Right cardiac atrium (tissue), 5 donors: Measurements from ENCODE around the gene RAN. TPM values are rescaled to one million over a fixed set of nuclear protein-coding genes. Genes with fewer than 3 reads are reported as not detected.
A peak's percentile ranks its signal among the peaks of the same experiment; 100 is the strongest.
"Not testable (repeated sequence)": the region's sequence is repeated elsewhere in the genome, so short reads cannot be mapped to it uniquely, and the experiment has no call there.

Source experiments
- ATAC-seq, 2 donors: fragments of 200-7000 bp; cut with Tn5 transposase; one replicate each; pipeline versions ENCODE4 v1.8.0 to v1.9.1; 2020; ENCODE audit warnings: moderate library complexity in 2 of 2, mild to moderate bottlenecking in 1 of 2
- DNase-seq, 3 donors: peaks; one replicate each; pipeline ENCODE4 v3.0.0-alpha.2; 2020
- H3K27ac ChIP-seq: one replicate; pipeline ENCODE4 v1.5.1; 2013; ENCODE audit warnings: mild to moderate bottlenecking, low read length, control low read depth, moderate library complexity
- H3K27me3 ChIP-seq: one replicate; pipeline ENCODE4 v1.6.1; 2013; ENCODE audit not compliant: control insufficient read depth, insufficient read depth
- H3K4me1 ChIP-seq: one replicate; pipeline ENCODE4 v1.6.1; 2013; ENCODE audit warnings: low read length; ENCODE audit not compliant: control insufficient read depth, insufficient read depth
- H3K4me3 ChIP-seq: one replicate; pipeline ENCODE4 v1.5.1; 2013; ENCODE audit warnings: low read length, control low read depth
- H3K9me3 ChIP-seq: one replicate; pipeline ENCODE4 v1.6.1; 2013; ENCODE audit warnings: low read length; ENCODE audit not compliant: control insufficient read depth
- WGBS: extraction: QIAGEN DNeasy Blood & Tissue Kit; methylation state at CpG from one replicate; pipeline ENCODE4 v1.1.7; 2013; 5-methylcytosine and 5-hydroxymethylcytosine counted together
- intact Hi-C, 4 donors: fragments of 100-400 bp; cut with DNase I; formaldehyde crosslinking; loops; one replicate each; pipeline versions ENCODE4 v1.11.0 to v1.14.0; 2022 to 2023
- polyA plus RNA-seq: library from polyadenylated mRNA; stranded (reverse); fragments of 200-250 nt; gene quantifications from one replicate; pipeline ENCODE4 v1.2.3, GENCODE V29; 2013
- total RNA-seq, 4 donors: library from RNA; stranded (reverse); fragmentation: NEBNext Ultra II Directional; extraction: Animal tissue kit (Norgen Biotek cat#: 25700); gene quantifications; one replicate each; pipeline ENCODE4 v1.2.1, GENCODE V29; 2021
- donor health status: healthy with polysubstance abuse.
- donor health status: DM: no; HTN: yes; CAD: no.
- donor health status: DM: no; HTN: no; CAD: no.
- donor health status: DM: no; HTN: yes; CAD: no; lungs with severe emphysema.
- donor health status: DM: yes; HTN: yes; CAD: no.

Gene RAN
- total and polyA plus RNA-seq, 5 donors: 195 to 385 (median 294) TPM

DNA sequence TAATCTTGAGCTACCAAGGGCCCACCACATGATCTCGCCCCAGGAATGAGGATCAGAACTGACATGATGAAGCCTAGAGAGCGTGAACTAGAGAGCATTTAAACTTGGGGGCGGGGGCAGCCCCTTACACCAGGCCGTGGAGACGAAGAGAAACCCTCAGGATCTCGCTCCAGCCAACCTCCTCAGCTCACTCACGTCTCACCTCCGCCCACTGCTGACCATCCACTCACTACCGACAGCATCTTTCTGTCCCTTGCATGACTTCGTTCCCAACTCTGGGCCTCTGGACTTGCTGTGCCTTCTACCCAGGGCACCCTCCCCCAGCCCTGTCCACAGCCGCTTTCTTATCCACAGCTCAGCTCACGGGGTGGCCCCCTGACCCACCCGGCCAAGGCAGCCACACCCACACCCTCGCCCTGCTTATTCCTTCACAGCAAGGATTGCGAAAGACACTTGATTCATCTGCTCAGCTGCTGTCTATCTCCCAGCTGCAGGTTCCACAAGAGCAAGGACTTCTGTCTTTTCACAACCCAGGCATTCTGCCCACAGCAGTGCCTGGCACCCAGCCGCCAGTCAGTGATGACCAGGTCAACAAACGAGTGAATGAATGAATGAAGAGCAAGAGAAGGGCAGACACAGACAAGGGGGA is 39.2 kb upstream of the RAN start:
- intact Hi-C loops: no loop called here
- DNase-seq (peak in 2 of 3 donors; percentile 47 to 64), ATAC-seq (peak; percentile 56 to 67)
- H3K4me1 ChIP-seq: peaks cover 6% of the 10 kb centered on the region
- no peak overlapping the region for H3K4me3 ChIP-seq
- H3K27ac ChIP-seq: no peak overlapping the region
- 76% methylated on average over 17 of the region's 17 CpGs for WGBS
- no peaks in the 10 kb centered on the region for H3K27me3 ChIP-seq
- H3K9me3 ChIP-seq: no peaks in the 10 kb centered on the region

DNA sequence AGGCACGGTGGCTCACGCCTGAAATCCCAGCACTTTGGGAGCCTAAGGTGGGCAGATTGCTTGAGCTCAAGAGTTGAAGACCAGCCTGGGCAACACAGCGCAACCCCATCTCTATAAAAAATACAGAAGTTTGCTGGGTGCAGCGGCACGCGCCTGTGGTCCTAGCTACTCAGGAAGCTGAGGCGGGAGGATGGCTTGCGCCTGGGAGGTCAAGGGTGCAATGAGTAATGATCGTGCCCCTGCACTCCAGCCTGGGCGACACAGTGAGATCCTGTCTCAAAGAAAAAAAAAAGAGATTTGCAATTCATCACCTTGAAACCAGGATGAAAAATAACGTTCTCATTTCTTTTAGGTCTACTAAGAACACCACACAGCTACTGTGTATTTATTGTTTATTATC is 36.9 kb upstream of the RAN start:
- ATAC-seq (no peak), DNase-seq (no peak)
- Histone ChIP-seq H3K4me3 (no peak overlapping the region), H3K4me1 (peaks cover 6% of the 10 kb centered on the region), H3K27me3 (no peaks in the 10 kb centered on the region), H3K9me3 (no peaks in the 10 kb centered on the region), H3K27ac (no peak overlapping the region)
- intact Hi-C loops: no loop called here
- WGBS: 76% methylated on average over 11 of the region's 11 CpGs

DNA sequence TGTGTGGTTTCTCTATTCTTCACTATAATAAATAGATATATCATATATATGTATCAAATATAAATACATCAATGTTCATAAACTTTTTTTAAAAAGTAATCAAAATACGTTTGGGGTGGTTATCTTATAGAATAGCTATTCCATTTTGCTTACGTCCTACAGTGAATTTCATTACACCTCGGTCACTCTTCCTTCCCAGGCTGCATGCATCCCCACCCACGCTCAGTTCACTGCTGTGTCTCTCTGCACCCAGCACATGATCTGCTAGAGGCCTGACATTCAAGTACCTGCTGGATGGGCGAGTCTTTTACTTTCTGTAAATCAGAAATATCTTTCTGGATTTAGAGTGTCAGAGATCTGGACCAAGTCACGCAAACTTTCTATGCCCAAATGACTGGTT is 36.4 kb upstream of the RAN start:
- no peaks in the 10 kb centered on the region for H3K9me3 ChIP-seq
- ATAC-seq: no peak
- no peaks in the 10 kb centered on the region for H3K27me3 ChIP-seq
- H3K4me3 ChIP-seq: no peak overlapping the region
- no peak for DNase-seq
- H3K4me1 ChIP-seq: peaks cover 4% of the 10 kb centered on the region
- 79% methylated on average over 6 of the region's 6 CpGs for WGBS
- H3K27ac ChIP-seq: peak overlapping the region; percentile 84
- intact Hi-C loops: no loop called here

DNA sequence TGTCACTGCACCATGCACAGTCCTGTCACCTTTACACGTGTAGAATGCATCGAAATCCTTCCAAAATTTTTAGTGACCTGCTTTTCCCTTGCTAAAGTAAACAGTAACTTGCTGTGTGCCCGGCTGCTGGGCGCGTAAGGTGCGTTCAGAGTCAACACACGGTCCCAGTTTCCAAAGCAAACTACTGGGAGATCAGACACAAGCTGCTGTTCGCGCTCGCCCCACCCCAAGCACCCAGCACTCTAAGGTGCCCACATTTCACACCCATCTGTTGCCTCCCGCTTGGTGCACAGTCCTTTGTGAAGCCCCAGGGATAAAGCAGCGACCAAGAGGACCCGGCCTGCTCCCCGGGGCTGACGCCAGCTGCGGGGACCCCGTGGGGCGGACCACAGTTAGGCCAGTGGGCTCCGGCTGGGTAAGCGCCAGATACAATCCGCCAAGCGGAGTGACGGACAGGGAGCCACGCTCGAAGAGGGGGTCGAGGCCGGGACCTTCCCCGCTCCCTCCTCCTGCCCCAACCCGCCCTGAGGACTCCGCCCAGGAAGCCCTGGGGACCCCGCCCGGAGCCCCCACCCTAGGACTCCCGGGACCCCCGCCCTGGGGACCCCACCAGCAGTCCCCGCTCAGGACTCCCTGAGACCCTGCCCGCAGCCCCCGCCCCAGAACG is 33.4 kb upstream of the RAN start:
- Histone ChIP-seq H3K4me3 (peak overlapping the region; percentile 100), H3K27ac (peak overlapping the region; percentile 90), H3K27me3 (no peaks in the 10 kb centered on the region), H3K4me1 (no peaks in the 10 kb centered on the region), H3K9me3 (no peaks in the 10 kb centered on the region)
- WGBS: 2% methylated on average over 38 of the region's 38 CpGs
- intact Hi-C loops: no loop called here
- DNase-seq: peak in 2 of 3 donors; percentile 52 to 82
- peak; percentile 42 to 55 for ATAC-seq

DNA sequence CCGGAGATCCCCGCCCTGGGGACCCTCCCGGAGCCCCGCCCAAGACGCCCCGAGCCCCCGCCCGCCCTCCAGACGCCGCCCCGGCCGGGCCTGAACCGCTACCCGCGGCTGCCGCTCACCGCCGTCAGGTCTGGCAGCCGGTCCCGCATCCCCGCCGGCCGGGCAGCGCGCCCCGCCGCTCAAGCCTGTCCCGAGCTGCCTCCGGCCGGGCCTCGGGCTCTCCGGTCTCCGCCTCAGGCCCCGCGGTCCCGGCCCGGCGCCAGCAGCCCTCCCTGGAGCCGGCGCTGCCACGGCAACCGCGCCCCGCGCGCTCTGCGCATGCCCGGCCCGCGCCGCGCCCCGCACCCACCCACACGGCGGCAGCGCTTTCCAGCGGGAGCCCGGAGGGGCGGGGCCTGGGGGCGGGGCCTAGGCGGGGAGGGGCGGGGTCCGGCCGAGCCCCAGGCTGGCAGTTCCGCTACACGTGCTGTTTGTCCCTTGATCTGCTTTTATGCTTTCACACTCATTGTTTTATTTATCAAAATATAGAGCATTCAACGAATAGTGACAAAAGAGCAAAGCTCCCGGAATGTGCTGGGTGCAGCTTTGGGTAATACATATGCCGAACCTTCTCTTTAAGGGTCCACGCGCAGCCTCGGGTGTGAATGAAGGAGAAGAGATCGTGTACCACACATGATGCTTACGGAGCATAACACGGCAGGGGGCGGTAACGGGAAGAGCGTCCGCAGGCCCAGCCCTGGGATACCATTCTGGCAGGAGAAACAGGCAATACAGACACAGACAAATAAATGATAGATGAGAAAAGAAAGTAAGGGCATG is 32.7 kb upstream of the RAN start, which contains the start of gene STX2:
TSS of gene STX2 (minus strand) at position 300 of the 819 bp plus-strand sequence. CDS start at position 149, 151 bp downstream.
- Histone ChIP-seq H3K27ac (peak within 1 kb of the TSS; percentile 90), H3K4me1 (no peaks in the 10 kb centered on the region), H3K4me3 (peak within 1 kb of the TSS; percentile 100), H3K9me3 (no peaks in the 10 kb centered on the region), H3K27me3 (no peaks in the 10 kb centered on the region)
- ATAC-seq: peak; percentile 96 to 97
- WGBS: under 1% methylated on average over 78 of the region's 79 CpGs
- intact Hi-C loops: no loop called here
- peak; percentile 89 to 97 (median 96) for DNase-seq

DNA sequence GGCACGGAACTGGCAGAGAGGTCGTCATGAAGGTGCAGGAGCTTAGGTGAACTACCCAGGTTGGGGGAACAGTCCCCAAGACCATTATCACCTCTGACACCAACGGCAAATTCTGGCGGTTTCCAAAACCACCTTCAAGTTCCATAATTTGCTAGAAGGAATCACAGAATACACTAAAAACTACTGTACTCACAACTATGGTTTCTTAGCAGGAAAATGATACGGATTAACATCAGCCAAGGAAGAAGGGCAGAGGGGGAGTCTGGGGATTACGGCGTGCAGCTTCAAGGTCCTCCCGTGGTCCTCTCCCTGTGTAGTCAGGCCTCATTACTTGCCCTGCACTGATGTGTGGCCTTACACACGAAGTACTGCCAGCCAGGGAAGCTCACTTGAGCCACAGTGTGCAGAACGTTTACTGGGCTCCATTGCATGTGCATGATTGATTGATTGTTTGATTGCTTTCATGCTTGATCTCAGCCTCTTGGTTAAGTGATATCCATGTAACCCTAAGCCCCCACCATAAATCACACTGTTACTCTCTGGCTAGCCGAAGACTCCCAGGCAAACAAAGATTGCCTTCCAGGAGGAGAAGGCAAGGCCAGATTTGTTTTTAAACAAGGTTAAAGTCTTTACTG is 32.0 kb upstream of the RAN start:
- no peaks in the 10 kb centered on the region for H3K9me3 ChIP-seq
- 66% methylated on average over 11 of the region's 11 CpGs for WGBS
- H3K4me1 ChIP-seq: no peaks in the 10 kb centered on the region
- intact Hi-C loops: no loop called here
- H3K4me3 ChIP-seq: peak overlapping the region; percentile 100
- H3K27me3 ChIP-seq: no peaks in the 10 kb centered on the region
- H3K27ac ChIP-seq: peak overlapping the region; percentile 50
- ATAC-seq: no peak
- no peak for DNase-seq

DNA sequence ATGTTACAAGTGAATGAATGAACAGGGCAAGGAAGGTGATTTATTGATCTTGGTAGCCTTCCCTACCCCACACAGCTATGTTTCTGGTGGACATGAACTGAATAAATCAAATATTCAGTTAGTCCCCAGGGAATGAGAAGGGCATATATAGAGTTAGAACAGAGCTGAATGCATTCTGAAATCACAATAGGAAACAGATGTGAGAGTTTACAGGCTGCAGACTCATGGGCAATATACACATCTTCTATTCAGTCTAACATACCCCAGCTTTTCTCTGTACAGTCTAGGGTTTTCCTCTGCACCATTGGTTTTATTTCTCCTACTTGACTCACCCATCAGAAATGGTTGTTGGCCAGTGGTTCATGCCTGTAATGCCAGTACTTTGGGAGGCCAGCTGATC is 25.5 kb upstream of the RAN start:
- Histone ChIP-seq H3K27ac (no peak overlapping the region), H3K4me3 (no peak overlapping the region), H3K9me3 (no peaks in the 10 kb centered on the region), H3K27me3 (no peaks in the 10 kb centered on the region), H3K4me1 (no peaks in the 10 kb centered on the region)
- ATAC-seq: no peak
- intact Hi-C loops: no loop called here
- no peak for DNase-seq

DNA sequence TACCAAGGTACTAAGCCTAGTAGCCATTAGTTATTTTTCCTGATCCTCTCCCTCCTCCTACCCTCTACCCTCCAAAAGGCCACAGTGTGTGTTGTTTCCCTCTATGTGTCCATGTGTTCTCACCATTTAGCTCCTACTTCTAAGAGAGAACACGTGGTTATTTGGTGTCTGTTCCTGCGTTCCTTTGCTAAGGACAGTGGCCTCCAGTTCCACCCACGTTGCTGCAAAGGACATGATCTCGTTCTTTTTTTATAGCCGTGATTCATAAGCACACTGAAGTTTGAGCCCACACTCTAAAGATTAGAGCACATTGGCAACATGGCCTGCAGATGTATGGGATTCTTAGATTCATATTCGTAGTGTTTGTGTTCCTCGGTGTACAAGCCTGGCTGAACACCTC is 24.8 kb upstream of the RAN start:
- peak overlapping the region; percentile 81 for H3K27ac ChIP-seq
- H3K9me3 ChIP-seq: no peaks in the 10 kb centered on the region
- no peaks in the 10 kb centered on the region for H3K4me1 ChIP-seq
- ATAC-seq (peak; percentile 65 to 71), DNase-seq (no peak)
- H3K4me3 ChIP-seq: no peak overlapping the region
- WGBS: 36% methylated on average over 7 of the region's 7 CpGs
- H3K27me3 ChIP-seq: no peaks in the 10 kb centered on the region
- intact Hi-C loops: no loop called here

DNA sequence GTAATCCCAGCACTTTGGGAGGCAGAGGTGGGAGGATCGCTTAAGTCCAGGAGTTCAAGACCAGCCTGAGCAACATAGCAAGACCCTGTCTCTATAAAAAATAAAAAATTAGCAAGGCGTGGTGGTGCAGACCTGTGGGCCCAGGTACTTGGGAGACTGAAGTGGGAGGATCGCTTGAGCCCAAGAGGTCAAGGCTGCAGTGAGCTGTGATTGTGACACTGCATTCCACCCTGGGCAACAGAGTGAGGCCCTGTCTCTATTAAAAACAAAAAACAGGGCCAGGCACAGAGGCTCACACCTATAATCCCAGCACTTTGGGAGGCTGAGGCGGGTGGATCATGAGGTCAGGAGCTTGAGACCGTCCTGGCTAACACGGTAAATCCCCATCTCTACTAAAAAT is 23.8 kb upstream of the RAN start:
- H3K4me1 ChIP-seq, H3K27me3 ChIP-seq, H3K4me3 ChIP-seq, DNase-seq, intact Hi-C loops, ATAC-seq, H3K27ac ChIP-seq, H3K9me3 ChIP-seq: not testable (repeated sequence)
- WGBS: 94% methylated on average over 6 of the region's 6 CpGs

DNA sequence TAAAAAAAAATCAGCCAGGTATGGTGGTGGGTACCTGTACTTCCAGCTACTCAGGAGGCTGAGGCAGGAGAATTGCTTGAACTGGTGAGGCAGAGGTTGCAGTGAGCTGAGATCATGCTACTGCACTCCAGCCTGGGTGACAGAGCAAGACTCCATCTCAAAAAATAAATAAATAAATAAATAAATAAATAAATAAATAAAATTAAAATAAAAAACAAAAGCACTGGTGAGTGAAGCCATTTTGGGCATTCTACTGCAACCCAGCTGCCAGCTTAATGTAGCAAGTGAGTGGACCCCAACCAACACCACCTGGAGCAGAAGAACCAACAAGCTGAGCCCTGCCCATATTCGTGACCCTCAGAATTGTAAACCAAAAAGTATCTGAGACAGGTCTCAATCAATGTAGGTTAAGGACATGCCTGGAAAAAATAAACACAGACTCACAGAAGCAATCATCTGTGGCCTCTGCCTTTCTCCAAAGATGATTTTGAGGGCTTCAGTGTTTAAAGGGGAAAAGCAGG is 23.0 kb upstream of the RAN start:
- ATAC-seq, H3K4me1 ChIP-seq, H3K9me3 ChIP-seq, H3K4me3 ChIP-seq, DNase-seq, H3K27me3 ChIP-seq, intact Hi-C loops, H3K27ac ChIP-seq: not testable (repeated sequence)
- WGBS: 94% methylated on average over 1 of the region's 1 CpG
